ENCODE data around the gene TMTC1.
"Not testable (repeated sequence)": the region's sequence is repeated elsewhere in the genome, so short reads cannot be mapped to it uniquely, and the experiment has no call there.

Gene TMTC1

DNA sequence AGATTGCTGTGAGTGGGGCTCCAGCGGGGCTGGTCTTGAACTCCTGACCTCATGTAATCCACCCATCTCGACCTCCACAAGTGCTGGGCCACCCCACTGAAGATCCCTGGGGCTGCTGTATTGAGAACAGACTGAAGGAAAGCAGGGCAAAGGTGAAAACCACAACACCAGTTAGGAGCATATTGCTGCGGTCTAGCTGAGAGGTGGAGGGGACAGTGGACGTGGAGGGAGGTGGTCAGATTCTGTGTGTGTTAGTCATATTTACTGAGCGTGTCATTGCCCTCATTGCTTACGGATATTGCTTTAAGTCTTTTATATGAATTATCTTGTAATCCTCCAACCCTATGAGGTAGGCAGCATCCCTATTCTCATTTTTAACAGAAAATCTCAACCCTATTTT is 217.3 kb downstream of the TMTC1 start:
- no peak for DNase-seq (ENCODE audit: low spot score)

DNA sequence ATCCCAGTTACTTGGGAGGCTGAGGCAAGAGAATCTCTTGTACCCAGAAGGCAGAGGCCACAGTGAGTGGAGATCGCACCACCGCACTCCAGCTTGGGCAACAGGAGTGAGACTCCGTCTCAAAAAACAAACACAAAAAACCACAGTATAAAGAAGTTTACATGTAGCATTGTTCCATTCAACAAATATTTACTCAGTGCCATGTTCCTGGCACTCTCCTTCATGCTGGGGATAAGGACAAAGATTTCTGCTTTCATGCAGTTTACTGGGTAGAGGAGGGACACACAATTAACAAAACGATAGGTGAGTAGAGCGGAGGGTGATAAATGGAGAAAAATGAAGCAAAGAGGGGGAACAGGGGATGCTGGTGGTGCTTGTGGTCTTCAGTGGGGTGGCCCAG is 218.0 kb downstream of the TMTC1 start:
- no peak for DNase-seq (ENCODE audit: low spot score)

DNA sequence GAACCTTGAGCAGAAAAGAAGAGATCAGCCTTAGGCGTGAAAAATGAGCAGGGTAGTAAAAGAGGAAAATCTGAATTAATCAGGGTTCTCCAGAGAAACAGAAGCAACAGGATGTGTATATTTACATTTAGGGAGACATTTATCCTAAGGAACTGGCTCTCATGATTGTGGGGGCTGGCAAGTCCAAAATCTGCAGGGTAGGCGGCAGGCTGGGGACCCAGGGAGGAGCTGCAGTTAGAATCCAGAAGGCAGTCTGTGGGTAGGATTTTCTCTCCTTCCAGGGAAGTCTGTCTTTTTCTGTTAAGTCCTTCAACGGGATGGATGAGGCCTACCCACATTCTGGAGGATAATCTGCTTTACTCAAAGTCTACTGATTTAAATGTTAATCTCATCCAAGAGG is 218.8 kb downstream of the TMTC1 start:
- no peak for DNase-seq (ENCODE audit: low spot score)

DNA sequence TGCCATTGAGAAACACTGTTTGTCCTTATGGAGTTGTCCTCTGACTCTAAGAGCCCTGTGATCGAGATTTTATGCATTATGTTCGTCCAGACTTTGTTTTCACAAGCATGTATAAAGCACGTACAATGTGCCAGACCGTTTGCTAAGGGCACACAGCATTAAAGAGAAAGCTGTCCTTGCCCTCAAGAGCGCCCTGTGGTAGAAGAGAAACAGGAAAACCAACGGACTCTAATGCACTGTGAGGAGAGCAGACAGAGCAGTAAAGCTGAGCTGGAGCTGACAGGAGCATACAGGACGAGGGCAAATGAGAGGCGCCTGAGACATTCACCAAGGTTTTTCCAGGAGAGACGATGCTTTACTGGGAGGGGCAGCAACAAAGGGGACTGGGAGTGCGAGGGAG is 220.1 kb downstream of the TMTC1 start:
- no peak for DNase-seq (ENCODE audit: low spot score)

DNA sequence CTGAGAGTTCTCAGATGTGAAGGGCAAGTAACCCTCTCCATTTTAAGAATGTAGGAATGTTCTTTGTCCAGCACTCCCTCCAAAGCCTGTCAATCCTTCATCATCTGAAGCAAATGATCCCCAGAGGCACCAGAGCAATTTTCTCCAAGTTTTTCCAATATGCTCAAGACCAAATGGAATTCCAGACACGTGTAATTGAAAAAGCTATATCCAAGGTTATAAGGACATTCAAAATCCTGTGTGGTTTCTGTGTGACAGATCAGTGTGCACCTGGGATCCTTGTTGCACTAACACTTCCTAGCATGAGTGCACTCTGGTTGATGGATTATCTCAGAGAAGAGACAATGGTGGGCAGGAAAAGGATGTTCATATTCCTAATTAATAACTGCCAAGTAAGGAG is 220.7 kb downstream of the TMTC1 start:
- DNase-seq (ENCODE audit: low spot score), result no peak

DNA sequence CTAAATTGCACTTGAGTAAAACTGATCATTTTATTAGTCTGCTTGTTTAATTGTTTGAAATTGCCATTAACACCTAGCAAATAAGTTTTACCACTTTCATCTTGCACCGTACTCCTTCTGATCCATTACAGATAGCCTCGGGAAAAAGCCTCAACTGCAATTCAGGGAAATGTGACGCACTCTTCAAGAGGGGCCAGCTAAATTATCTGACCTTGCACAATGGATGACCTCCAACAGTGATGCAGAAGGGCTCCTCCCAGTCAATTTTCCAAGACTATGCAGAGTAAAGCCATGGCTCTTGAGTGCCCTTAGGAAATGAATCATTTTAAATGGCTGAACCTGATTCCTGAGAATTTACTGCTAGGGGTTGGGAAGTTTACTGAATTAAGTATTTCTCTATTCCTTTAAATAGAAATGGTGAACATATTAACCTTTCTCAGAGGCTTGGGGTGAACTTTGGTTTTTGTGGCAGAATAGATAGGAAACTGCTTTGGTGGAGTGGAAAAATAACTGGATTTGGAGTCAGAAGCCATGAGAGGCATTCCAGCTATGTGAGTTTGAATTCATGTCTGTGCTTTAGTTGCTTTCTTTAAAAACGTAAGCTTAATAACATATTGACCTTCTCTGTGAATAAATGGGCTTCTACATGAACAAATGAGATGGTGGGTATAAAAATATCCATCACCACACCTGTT is 221.5 kb downstream of the TMTC1 start:
- no peak for DNase-seq (ENCODE audit: low spot score)

DNA sequence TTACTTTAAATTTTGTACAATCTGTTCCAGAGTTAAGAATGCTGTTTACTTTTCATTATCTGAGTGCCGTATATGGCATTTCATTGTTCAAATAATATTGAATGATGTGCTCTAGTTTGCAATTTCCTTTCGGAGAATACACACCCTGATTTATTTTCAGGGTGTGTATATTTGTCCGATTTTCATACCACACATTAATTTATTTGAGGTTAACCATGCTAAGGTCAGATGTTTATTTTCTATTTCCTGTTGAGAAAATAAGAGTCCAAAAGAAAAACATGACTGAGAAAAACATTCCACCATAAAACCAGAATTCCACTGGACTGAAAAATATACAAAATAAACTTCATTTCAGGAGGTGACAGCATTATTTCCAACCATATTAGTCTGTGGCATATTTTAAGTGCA is 222.1 kb downstream of the TMTC1 start:
- DNase-seq (ENCODE audit: low spot score), result no peak

DNA sequence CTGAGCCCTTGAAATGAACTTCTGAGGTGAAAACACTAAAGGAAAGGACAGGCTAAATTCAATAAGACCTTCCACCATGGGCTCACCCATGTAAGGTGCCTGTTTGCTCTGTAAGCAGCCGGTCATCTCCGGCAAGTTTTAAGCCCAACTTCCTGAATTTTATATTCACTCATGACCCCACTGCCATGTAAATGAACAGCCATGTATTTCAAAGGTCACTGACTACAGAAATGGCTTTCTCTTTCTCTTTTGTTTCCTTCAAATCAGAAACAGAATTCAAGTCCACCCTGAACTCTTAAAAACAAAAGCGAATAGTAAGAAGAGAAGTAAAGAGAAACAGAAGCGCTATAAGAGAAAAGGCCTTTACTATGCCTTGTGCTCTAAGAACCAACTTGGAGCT is 224.5 kb downstream of the TMTC1 start:
- DNase-seq (ENCODE audit: low spot score), result no peak

DNA sequence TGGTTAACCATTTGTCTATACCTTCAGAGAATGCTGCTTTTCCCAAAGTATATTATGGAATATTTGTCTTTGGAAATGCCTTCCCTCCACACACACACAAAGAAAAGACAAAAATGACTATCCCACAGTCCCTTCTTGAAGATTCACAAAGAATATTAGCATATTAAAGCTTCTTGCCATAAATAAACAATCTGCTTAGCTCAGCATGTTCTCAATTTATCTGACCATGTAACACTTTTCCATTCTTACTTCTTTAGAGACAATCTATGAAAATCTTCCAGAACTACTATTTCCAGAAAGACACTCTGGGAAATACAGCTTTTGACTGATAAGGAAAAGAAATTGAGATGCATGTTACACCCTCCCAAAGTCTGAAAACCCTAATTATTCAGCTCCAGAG is 227.4 kb downstream of the TMTC1 start:
- no peak for DNase-seq (ENCODE audit: low spot score)

DNA sequence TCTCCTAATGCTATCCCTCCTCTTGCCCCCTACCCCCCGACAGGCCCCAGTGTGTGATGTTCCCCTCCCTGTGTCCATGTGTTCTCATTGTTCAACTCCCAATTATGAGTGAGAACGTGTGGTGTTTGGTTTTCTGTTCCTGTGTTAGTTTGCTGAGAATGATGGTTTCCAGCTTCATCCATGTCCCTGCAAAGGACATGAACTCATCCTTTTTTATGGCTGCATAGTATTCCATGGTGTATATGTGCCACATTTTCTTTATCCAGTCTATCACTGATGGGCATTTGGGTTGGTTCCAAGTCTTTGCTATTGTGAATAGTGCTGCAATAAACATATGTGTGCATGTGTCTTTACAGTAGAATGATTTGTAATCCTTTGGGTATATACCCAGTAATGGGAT is 228.3 kb downstream of the TMTC1 start:
- DNase-seq (ENCODE audit: low spot score), result not testable (repeated sequence)

DNA sequence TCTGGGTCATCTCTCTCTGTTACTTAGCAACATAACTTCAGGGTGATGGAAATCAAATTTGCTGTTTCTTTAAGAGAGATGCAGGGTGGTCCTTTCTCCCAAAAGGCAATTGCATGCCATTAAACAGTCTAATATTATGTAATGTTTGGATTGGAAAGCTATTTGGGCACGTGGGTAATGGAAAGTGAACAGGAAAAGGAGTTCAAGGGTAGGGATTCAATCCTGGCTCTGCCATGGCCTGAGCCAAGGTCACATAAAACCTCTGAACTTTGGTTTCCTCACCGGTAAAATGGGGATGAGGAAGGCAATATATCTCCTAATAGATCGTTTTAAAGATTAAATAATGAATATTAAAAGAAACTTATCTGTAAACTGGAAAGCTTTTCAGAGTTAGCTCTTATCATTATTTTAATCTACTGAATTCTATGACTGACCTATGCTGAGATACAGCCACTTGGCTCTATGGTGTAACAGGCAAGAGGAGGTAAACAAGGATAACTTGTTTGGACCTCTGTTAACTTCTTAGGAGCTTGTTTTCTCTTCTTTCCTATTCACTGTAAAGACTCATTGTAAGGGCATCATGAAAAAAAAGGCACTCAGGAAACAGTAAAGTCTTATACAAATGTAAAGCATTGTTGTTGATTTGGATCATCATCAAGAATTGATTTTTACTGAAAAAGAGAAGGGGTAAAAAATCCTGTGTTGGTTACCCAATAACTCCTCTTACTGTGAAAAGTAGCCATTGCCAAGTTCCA is 230.6 kb downstream of the TMTC1 start:
- no peak for DNase-seq (ENCODE audit: low spot score)

DNA sequence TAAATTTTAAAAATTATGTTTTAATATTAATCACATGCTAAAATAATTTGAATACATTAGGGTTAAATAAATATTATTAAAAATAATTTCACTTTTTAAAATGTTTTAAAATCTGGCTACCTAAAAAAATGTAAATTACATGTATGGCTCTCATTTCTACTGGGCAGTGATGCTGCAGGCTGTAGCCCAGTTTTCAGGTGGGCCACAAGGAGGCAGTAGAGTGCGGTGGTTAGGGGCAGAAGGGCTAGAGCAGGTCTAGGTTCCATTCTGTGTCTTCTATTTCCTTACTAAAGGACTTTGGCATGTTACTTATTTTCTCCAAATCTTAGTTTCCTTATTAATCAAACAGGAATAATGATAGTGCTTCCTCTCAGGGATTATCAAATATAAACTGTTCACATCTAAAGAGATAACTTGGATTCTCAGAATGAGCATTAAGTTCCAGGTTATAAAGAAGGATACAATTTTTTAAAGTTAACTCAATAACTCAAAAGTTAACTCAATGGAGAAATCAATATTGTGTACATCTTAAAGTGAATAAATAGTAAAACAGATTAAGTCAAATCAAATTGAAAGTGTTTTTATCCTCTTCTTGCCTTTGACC is 231.3 kb downstream of the TMTC1 start:
- no peak for DNase-seq (ENCODE audit: low spot score)

DNA sequence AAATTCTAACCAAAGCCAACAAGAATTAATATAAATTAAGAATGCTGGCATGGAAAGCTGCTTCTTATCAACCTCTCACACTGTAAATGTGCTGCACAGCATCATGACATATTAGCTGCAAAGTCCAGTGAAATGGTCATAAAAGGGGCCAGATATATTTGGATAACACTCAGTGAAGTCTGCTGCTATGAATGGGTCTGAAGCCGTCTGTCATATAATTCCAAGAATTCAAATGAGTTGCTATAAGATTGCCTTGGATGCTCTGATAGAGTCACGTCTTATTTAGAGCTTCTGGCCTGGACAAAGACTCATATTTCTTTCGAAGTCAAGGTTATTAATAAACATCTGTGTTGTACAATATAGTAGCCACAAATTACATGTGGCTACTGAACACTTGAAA is 231.9 kb downstream of the TMTC1 start:
- DNase-seq (ENCODE audit: low spot score), result no peak

DNA sequence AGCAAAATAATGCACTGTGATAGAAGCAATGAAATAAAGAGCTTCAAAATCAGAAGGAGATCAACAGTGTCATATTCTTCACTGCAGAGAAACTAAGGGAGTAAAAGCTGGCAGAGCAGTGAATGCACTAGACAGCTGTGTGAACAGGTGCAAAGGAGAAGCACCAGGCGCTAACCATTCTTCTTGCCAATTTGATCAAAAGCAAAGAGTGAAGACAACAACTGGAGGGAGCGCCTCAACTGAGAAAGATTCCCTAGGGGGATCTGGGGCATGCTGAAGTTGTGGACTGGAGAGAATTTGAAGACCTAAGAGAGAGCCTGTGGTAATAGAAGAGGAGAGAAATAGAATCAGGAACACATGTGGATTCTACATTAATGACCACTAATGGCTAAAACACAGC is 235.9 kb downstream of the TMTC1 start:
- no peak for DNase-seq (ENCODE audit: low spot score)

DNA sequence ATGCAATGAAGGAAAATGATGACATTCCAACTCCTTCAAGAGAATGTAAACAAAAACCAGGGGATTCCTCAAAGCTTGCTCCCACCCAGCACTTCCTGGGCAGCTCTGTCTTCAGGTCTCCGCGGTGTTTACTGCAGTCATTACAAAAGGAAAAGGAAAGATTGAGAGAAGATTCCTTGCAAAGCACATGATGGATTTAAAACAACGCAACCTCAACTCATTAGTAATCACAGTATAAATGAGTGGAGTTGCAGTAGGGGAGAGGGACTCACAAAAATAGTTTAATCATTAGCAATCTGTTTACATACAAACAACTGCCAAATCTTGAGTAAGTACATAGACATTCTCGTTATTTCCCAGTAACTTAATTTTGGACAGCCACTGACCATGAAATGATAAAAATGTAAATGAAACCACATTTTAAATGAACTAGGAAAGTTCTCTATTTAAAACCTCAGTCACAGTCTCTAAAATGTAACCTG is 236.6 kb downstream of the TMTC1 start:
- no peak for DNase-seq (ENCODE audit: low spot score)

DNA sequence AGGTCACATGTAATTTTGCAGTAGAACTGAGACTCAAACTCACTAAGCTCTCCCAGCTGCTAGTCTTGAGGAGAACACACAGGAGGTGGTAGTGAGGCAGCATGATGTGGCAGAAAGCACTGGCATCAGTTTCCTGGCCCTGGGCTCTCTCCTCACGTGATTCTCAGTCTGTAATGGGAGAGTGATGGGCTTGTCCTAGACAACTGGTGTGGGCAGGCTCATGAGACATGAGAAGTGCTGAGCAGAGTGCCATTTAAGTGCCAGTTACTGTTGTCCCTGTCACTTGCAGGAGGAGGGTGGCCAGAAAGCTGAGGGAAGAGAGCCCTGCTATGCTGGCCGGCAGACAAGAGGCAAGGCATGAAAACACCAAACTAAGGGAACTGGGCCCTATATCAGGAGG is 237.7 kb downstream of the TMTC1 start:
- DNase-seq (ENCODE audit: low spot score), result no peak

DNA sequence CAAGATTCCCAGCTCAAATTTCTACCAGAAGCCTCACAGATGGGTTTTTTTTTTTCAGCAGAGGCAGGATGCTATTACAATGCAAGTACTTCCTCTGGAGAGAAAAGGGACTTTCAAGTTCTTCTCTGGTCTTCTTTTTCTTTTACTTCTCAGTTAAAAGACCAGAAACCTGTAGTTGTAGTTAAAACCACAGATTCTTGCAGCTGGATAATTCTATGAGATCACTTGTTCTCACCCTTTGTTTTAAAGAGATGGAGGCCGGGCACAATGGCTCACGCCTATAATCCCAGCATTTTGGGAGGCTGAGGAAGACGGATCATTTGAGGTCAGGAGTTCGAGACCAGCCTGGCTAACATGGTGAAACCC is 238.7 kb downstream of the TMTC1 start:
- no peak for DNase-seq (ENCODE audit: low spot score)

DNA sequence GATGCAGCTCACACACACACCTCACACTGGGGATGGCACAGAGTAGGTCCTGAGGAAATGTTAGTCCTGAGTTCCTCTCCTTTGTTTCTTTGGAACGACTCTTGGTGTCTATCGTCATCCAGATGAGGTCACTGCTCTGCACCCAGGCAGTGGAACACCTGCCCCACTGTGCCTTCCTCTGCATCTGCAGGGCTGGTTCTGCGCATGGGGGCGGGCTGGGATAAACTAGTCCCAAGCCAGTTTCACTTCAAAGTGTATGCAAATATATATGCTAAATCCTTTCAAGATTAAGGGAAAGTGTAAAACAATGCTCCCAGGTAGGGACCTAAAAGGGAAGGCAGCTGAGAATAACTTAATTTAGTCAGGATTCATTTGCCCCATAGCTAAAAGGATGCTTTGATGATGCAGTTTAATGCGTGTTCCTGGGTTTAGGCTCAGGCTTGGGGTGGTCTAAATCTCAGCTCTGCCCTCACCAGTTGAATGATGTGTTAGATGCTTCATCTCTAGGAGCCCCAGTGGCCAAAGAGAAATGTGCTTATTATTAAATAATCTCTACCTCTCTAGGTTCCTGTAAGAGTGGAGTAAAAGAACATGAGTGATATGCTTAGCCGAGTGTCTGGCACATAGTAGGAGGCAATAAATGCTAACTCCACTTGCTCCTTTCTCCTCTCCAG is 239.2 kb downstream of the TMTC1 start:
- no peak for DNase-seq (ENCODE audit: low spot score)

DNA sequence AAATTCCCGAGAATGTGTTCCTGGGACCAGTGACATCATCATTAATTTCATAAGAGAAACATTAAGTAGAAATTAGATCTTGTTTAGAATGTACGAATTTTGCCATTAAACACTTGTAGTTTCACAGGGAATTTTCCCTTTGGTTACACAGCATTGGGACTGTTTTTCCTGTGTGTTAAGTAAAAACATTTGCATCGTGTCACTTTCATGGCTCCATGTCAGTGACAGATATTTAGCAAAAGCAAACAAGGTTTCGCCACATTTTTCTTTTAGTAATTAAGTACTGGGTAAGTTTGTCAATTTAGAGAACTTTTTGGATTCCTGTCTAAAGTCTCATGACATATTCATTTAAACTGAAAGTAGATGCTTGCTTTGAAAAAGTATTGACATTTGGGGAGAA is 240.7 kb downstream of the TMTC1 start:
- no peak for DNase-seq (ENCODE audit: low spot score)

DNA sequence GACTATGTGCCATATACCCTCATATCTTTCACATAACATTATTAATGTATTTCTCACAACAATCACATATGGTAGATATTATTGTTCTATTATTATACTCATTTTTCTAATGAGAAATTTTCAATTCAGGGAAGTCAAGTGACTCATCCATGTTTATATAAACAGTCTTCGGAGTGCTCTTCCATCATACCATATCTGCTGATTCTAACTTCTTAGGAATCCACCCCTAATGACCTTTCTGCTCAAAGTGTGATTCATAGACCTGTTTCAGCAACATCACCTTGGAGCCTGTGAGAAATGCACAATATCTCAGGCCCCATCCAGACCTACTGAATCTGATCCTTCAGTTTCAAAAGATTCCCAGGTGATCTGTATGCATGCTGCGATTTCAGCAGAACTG is 246.4 kb downstream of the TMTC1 start:
- DNase-seq (ENCODE audit: low spot score), result no peak

DNA sequence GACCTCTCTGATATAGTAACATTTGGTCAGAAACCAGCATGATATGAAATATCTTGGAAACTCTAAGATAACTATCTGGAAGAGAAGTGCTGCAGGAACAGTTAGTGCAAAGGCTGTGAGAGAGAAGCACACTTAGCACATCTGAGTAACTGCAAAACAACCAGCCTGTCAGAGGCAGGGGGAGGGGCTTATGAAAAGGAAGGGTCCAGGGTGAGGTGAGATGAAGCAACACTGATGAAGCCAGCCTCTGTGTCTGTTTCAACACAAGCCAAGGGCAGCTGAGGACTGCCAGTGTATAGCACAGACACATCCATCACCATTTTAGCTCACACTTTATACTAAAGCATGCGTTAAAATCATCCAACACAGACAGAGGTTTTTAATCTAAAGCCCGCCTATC is 248.8 kb downstream of the TMTC1 start:
- DNase-seq (ENCODE audit: low spot score), result no peak

DNA sequence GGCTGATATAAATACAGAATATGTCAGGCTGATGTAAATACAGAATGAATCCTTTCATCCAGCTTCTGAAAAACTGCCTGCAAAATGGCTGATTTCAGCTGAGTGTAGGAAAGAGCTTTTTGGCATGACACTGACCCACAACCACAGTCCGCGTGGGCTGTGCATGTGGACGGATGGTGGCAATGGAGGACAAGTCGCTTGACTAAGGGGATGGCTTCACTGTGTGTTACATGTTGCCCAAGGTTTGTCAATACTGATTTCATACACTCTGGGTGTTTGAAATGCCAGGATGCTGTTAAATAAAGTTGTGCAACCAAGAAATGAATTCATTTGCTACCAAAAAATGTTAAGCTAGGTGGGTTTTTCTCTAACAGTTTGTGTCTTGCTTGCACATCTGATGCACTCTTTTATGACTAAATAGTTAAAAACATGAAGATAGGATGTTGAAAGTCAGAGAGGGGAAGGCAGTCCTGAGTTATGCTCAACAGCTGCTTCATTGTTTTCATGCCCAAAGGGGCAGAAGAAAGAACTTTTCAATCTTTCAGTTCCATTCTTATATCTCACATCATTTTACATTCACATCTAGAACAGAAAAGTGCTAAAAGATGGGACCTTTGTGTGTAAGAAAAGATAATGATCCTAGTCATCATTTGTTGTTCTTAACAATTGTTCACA is 249.8 kb downstream of the TMTC1 start:
- no peak for DNase-seq (ENCODE audit: low spot score)
